ENCODE data around the gene PTOV1.

PTOV1 gene

GRCh38 chr19:49891393-49891792, 40.4 kb downstream of the PTOV1 start:
- TF ChIP-seq TEAD4 (IDR thresholded peaks at IDR 0.05) (no peak), RAD21 (IDR thresholded peaks at IDR 0.05; ENCODE audit: low read depth) (no peak), NFIC (IDR thresholded peaks at IDR 0.05) (no peak), TCF12 (IDR thresholded peaks at IDR 0.05; ENCODE audit: low read depth) (no peak), MAX (IDR thresholded peaks at IDR 0.05) (no peak), CEBPB (IDR thresholded peaks at IDR 0.05) (no peak), ZBTB7A (IDR thresholded peaks at IDR 0.05; ENCODE audit: low read depth) (no peak)

- TF ChIP-seq EP300 (IDR thresholded peaks at IDR 0.05; ENCODE audit: borderline replicate concordance), result no peak
- no peak for TF ChIP-seq TEAD4 (IDR thresholded peaks at IDR 0.05)
These were observed 41.8 kb downstream of the PTOV1 start for GRCh38 chr19:49892716-49893115.

- TF ChIP-seq CEBPB (IDR thresholded peaks at IDR 0.05), result no peak
- TF ChIP-seq CREB1 (IDR thresholded peaks at IDR 0.05; ENCODE audit: low read depth), result no peak
- no peak for TF ChIP-seq RAD21 (IDR thresholded peaks at IDR 0.05; ENCODE audit: low read depth)
- TF ChIP-seq ZBTB7A (IDR thresholded peaks at IDR 0.05; ENCODE audit: low read depth), result no peak
- no peak for TF ChIP-seq NFIC (IDR thresholded peaks at IDR 0.05)
- TF ChIP-seq YY1 (IDR thresholded peaks at IDR 0.05; ENCODE audit: low read depth), result no peak
- no peak for TF ChIP-seq EP300 (IDR thresholded peaks at IDR 0.05; ENCODE audit: borderline replicate concordance)
- TF ChIP-seq USF1 (IDR thresholded peaks at IDR 0.05), result no peak
- no peak for TF ChIP-seq MAX (IDR thresholded peaks at IDR 0.05)
- no peak for TF ChIP-seq REST (IDR thresholded peaks at IDR 0.05; ENCODE audit: low read depth)
- no peak for TF ChIP-seq TEAD4 (IDR thresholded peaks at IDR 0.05)
- TF ChIP-seq TCF12 (IDR thresholded peaks at IDR 0.05; ENCODE audit: low read depth), result no peak
- no peak for TF ChIP-seq FOXM1 (IDR thresholded peaks at IDR 0.05; ENCODE audit: borderline replicate concordance, low read depth)
- no peak for TF ChIP-seq EGR1 (IDR thresholded peaks at IDR 0.05)
- no peak for TF ChIP-seq TAF1 (IDR thresholded peaks at IDR 0.05; ENCODE audit: low read depth)
These were observed 43.2 kb downstream of the PTOV1 start for GRCh38 chr19:49894011-49894664.

- TF ChIP-seq YY1 (IDR thresholded peaks at IDR 0.05; ENCODE audit: low read depth), result no peak
- no peak for TF ChIP-seq ZBTB7A (IDR thresholded peaks at IDR 0.05; ENCODE audit: low read depth)
- no peak for TF ChIP-seq TCF12 (IDR thresholded peaks at IDR 0.05; ENCODE audit: low read depth)
- TF ChIP-seq TAF1 (IDR thresholded peaks at IDR 0.05; ENCODE audit: low read depth), result no peak
- no peak for TF ChIP-seq RAD21 (IDR thresholded peaks at IDR 0.05; ENCODE audit: low read depth)
- TF ChIP-seq FOXM1 (IDR thresholded peaks at IDR 0.05; ENCODE audit: borderline replicate concordance, low read depth), result no peak
- no peak for TF ChIP-seq USF1 (IDR thresholded peaks at IDR 0.05)
- no peak for TF ChIP-seq EGR1 (IDR thresholded peaks at IDR 0.05)
- no peak for TF ChIP-seq REST (IDR thresholded peaks at IDR 0.05; ENCODE audit: low read depth)
- TF ChIP-seq NFIC (IDR thresholded peaks at IDR 0.05), result no peak
- TF ChIP-seq CREB1 (IDR thresholded peaks at IDR 0.05; ENCODE audit: low read depth), result no peak
- TF ChIP-seq TEAD4 (IDR thresholded peaks at IDR 0.05), result no peak
- TF ChIP-seq EP300 (IDR thresholded peaks at IDR 0.05; ENCODE audit: borderline replicate concordance), result no peak
- no peak for TF ChIP-seq CEBPB (IDR thresholded peaks at IDR 0.05)
- TF ChIP-seq MAX (IDR thresholded peaks at IDR 0.05), result no peak
These were observed 44.1 kb downstream of the PTOV1 start for GRCh38 chr19:49894879-49895565.

- TF ChIP-seq TAF1 (IDR thresholded peaks at IDR 0.05; ENCODE audit: low read depth), result no peak
- no peak for TF ChIP-seq USF1 (IDR thresholded peaks at IDR 0.05)
- TF ChIP-seq TCF12 (IDR thresholded peaks at IDR 0.05; ENCODE audit: low read depth), result no peak
- no peak for TF ChIP-seq TEAD4 (IDR thresholded peaks at IDR 0.05)
- no peak for TF ChIP-seq ZBTB7A (IDR thresholded peaks at IDR 0.05; ENCODE audit: low read depth)
- TF ChIP-seq CREB1 (IDR thresholded peaks at IDR 0.05; ENCODE audit: low read depth), result no peak
- TF ChIP-seq YY1 (IDR thresholded peaks at IDR 0.05; ENCODE audit: low read depth), result no peak
- TF ChIP-seq EP300 (IDR thresholded peaks at IDR 0.05; ENCODE audit: borderline replicate concordance), result no peak
- TF ChIP-seq RAD21 (IDR thresholded peaks at IDR 0.05; ENCODE audit: low read depth), result no peak
- TF ChIP-seq NFIC (IDR thresholded peaks at IDR 0.05), result no peak
These were observed 44.8 kb downstream of the PTOV1 start for GRCh38 chr19:49895566-49896297.
